GM23338 (cell line): ENCODE data around the gene TTBK1. TPM values are rescaled to one million over a fixed set of nuclear protein-coding genes. Genes with fewer than 3 reads are reported as not detected.

Source experiments
- ATAC-seq: fragments of 200-7000 bp; cut with Tn5 transposase; 3 replicates; pipeline ENCODE4 v1.9.1; 2020
- DNase-seq: peaks from one replicate; pipeline ENCODE4 v3.0.0-alpha.2; 2015; ENCODE audit warnings: low spot score
- H2AFZ ChIP-seq: fragments of 200-600 bp; sonication (generic); 2 replicates; pipeline ENCODE4 v1.8.0; 2016; ENCODE audit warnings: antibody characterized with exemption, mild to moderate bottlenecking, moderate library complexity
- H3F3A ChIP-seq: fragments of 200-600 bp; sonication (generic); replicated peaks from 2 replicates; pipeline ENCODE4 v1.8.0; 2017; ENCODE audit warnings: antibody characterized with exemption, mixed run types, low read depth
- H3K27ac ChIP-seq: fragments of 200-600 bp; sonication (generic); 2 replicates; pipeline ENCODE4 v1.6.1; 2016; ENCODE audit warnings: low read depth
- H3K27me3 ChIP-seq: fragments of 200-600 bp; sonication (generic); 2 replicates; pipeline ENCODE4 v1.8.0; 2016; ENCODE audit warnings: mild to moderate bottlenecking, mixed run types, moderate library complexity; ENCODE audit not compliant: insufficient read depth
- H3K36me3 ChIP-seq: fragments of 200-600 bp; sonication (generic); 2 replicates; pipeline ENCODE4 v1.8.0; 2016; ENCODE audit warnings: mild to moderate bottlenecking; ENCODE audit not compliant: insufficient read depth
- H3K4me1 ChIP-seq: fragments of 200-600 bp; sonication (generic); 2 replicates; pipeline ENCODE4 v1.8.0; 2016; ENCODE audit warnings: mild to moderate bottlenecking, moderate library complexity; ENCODE audit not compliant: insufficient read depth
- H3K4me2 ChIP-seq: fragments of 200-600 bp; sonication (generic); 2 replicates; pipeline ENCODE4 v1.7.1; 2017; ENCODE audit warnings: mixed run types
- H3K4me3 ChIP-seq: fragments of 200-600 bp; sonication (generic); 2 replicates; pipeline ENCODE4 v1.6.1; 2016; ENCODE audit warnings: mixed run types
- H3K79me2 ChIP-seq: fragments of 200-600 bp; sonication (generic); replicated peaks from 2 replicates; pipeline ENCODE4 v1.8.0; 2017; ENCODE audit warnings: mild to moderate bottlenecking; ENCODE audit not compliant: insufficient read depth
- H3K9me2 ChIP-seq: fragments of 200-600 bp; sonication (generic); 2 replicates; pipeline ENCODE4 v1.8.0; 2017; ENCODE audit not compliant: insufficient read depth
- H4K20me1 ChIP-seq: fragments of 200-600 bp; sonication (generic); replicated peaks from 2 replicates; pipeline ENCODE4 v1.8.0; 2017; ENCODE audit warnings: mild to moderate bottlenecking; ENCODE audit not compliant: insufficient read depth
- H3K27ac Mint-ChIP-seq: 2 replicates; pipeline ENCODE4 v1.8.0; 2020; ENCODE audit warnings: inconsistent platforms, mild to moderate bottlenecking, moderate library complexity, mixed read lengths
- H3K27me3 Mint-ChIP-seq: 3 replicates; pipeline ENCODE4 v1.8.0; 2022; ENCODE audit warnings: low read depth, mild to moderate bottlenecking, moderate library complexity, mixed read lengths, inconsistent platforms; ENCODE audit not compliant: insufficient read depth, poor library complexity
- H3K36me3 Mint-ChIP-seq: 3 replicates; pipeline ENCODE4 v1.8.0; 2021; ENCODE audit warnings: low read depth, mild to moderate bottlenecking, inconsistent platforms, moderate library complexity, mixed read lengths
- H3K4me1 Mint-ChIP-seq: 3 replicates; pipeline ENCODE4 v1.8.0; 2020; ENCODE audit warnings: mild to moderate bottlenecking, inconsistent platforms, mixed read lengths
- H3K4me3 Mint-ChIP-seq: 3 replicates; pipeline ENCODE4 v1.8.0; 2021; ENCODE audit warnings: moderate library complexity, mild to moderate bottlenecking, inconsistent platforms, mixed read lengths
- H3K9me3 Mint-ChIP-seq: 3 replicates; pipeline ENCODE4 v1.8.0; 2020; ENCODE audit warnings: moderate library complexity, mild to moderate bottlenecking, inconsistent platforms, mixed read lengths
- CREB1 ChIP-seq: fragments of 250-450 bp; sonication (Bioruptor Pico); IDR thresholded peaks from 2 replicates; pipeline ENCODE4 v1.5.0; 2020; ENCODE audit warnings: low read depth, mild to moderate bottlenecking, moderate library complexity
- EZH2 ChIP-seq: fragments of 200-600 bp; sonication (generic); IDR thresholded peaks from one replicate; pipeline ENCODE4 v1.8.0; 2017; ENCODE audit warnings: antibody characterized with exemption, mild to moderate bottlenecking, low read depth; ENCODE audit not compliant: unreplicated experiment
- EZH2phosphoT487 ChIP-seq: fragments of 200-600 bp; sonication (generic); IDR thresholded peaks from one replicate; pipeline ENCODE4 v1.8.1; 2018; ENCODE audit warnings: antibody characterized with exemption; ENCODE audit not compliant: unreplicated experiment
- JUNB ChIP-seq: IDR thresholded peaks from one replicate; pipeline ENCODE4 v1.6.1; 2016; ENCODE audit warnings: antibody characterized with exemption; ENCODE audit not compliant: unreplicated experiment
- NANOG ChIP-seq: IDR thresholded peaks from 2 replicates; pipeline ENCODE4 v1.6.1; 2016; ENCODE audit warnings: antibody characterized with exemption, borderline replicate concordance
- POLR2AphosphoS5 ChIP-seq: IDR thresholded peaks from 2 replicates; pipeline ENCODE4 v1.6.1; 2016; ENCODE audit warnings: antibody characterized with exemption, low read depth
- STAT1 ChIP-seq: IDR thresholded peaks from one replicate; pipeline ENCODE4 v1.6.1; 2016; ENCODE audit warnings: antibody characterized with exemption; ENCODE audit not compliant: unreplicated experiment
- ZNF114 ChIP-seq: fragments of 250-450 bp; sonication (Bioruptor Pico); IDR thresholded peaks from 2 replicates; pipeline ENCODE4 v1.5.0; 2020; ENCODE audit warnings: mild to moderate bottlenecking, moderate library complexity
- ZNF331 ChIP-seq: fragments of 250-450 bp; sonication (Bioruptor Pico); IDR thresholded peaks from 2 replicates; pipeline ENCODE4 v1.5.0; 2020; ENCODE audit warnings: low read depth, mild to moderate bottlenecking, moderate library complexity
- polyA plus RNA-seq: library from polyadenylated mRNA; unstranded; fragments of >200 nt; fragmentation: Nextera tagmentation; extraction: Ambion mirVana; gene quantifications from 2 replicates; pipeline ENCODE4 v1.2.1, GENCODE V29; 2016
- total RNA-seq: library from RNA; depleted of rRNA; stranded (reverse); fragments of >200 nt; shearing (Covaris generic); gene quantifications from 2 replicates; pipeline ENCODE4 v1.2.3, GENCODE V29; 2014
- TF ChIP-seq, protein P1 (sequence below): fragments of 250-450 bp; sonication (Bioruptor Pico); IDR thresholded peaks from 2 replicates; pipeline ENCODE4 v1.5.0; 2020; ENCODE audit warnings: mild to moderate bottlenecking, moderate library complexity
- TF ChIP-seq, protein P2 (sequence below), 2 experiments: fragments of 200-600 bp in 1 of 2; sonication (generic) in 1 of 2; conservative IDR thresholded peaks; 2 replicates each; pipeline versions ENCODE4 v1.5.1 to v1.6.1; 2016 to 2017; ENCODE audit warnings: antibody characterized with exemption in 2 of 2, low read depth in 2 of 2, mild to moderate bottlenecking in 2 of 2, moderate library complexity in 1 of 2
- TF ChIP-seq, protein P3 (sequence below): IDR thresholded peaks from one replicate; pipeline ENCODE4 v1.6.1; 2018; ENCODE audit warnings: antibody characterized with exemption; ENCODE audit not compliant: unreplicated experiment
- TF ChIP-seq, protein P4 (sequence below): IDR thresholded peaks from 2 replicates; pipeline ENCODE4 v1.6.1; 2016; ENCODE audit warnings: antibody characterized with exemption

TTBK1 gene
- total and polyA plus RNA-seq, 2 experiments from 2014 or later: 0.29 to 1.1 TPM

DNA sequence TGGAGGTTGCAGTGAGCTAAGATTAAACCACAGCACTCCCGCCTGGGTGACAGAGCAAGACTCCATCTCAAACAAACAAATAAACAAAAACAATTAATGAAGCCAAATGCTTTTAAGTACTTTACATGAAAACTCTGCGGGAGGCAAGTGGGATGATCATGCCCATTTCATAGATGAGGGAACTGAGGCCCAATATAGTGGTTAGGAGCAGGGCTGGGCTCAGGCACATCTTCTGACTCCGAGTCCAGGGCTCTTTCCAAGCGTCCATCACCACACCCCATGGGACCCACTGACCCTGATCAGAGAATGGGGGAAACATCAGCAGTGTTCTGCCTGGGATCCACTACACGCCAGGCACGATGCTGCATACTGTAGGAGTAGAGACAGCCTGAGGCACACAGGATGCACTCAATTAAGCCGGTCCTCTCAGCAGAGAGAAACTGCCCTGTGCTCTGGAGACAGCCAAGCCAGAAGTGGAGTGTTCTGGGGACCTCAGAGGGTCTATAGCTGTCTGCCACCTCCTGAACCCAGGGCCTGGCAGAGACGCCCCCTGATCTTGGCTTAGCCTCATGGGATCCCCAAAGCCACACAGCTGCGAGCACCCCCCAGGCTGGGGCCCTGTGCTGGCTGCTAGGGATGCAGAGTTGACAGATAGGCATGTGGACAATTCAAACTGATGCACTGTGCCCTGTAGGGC lies 13.5 kb downstream of the TTBK1 start:
- Histone ChIP-seq H4K20me1 (no peaks in the 10 kb centered on the region), H3K27me3 (no peaks in the 10 kb centered on the region), H3K4me1 (no peaks in the 10 kb centered on the region), H3K36me3 (no peaks in the 10 kb centered on the region), H3K4me3 (no peak overlapping the region), H3K4me2 (no peak overlapping the region), H3K9me2 (no peaks in the 10 kb centered on the region), H3F3A (no peaks in the 10 kb centered on the region), H3K79me2 (no peaks in the 10 kb centered on the region), H2AFZ (no peak overlapping the region), H3K27ac (no peak overlapping the region)
- Mint-ChIP-seq H3K36me3 (no peaks in the 10 kb centered on the region), H3K27ac (no peak overlapping the region), H3K4me3 (no peak overlapping the region), H3K9me3 (no peaks in the 10 kb centered on the region; the same call in 2 of the 3 replicates), H3K4me1 (peaks cover 10% of the 10 kb centered on the region), H3K27me3 (peaks cover 21% of the 10 kb centered on the region)
- DNase-seq (no peak), ATAC-seq (no peak)
- TF ChIP-seq, protein P1, sequence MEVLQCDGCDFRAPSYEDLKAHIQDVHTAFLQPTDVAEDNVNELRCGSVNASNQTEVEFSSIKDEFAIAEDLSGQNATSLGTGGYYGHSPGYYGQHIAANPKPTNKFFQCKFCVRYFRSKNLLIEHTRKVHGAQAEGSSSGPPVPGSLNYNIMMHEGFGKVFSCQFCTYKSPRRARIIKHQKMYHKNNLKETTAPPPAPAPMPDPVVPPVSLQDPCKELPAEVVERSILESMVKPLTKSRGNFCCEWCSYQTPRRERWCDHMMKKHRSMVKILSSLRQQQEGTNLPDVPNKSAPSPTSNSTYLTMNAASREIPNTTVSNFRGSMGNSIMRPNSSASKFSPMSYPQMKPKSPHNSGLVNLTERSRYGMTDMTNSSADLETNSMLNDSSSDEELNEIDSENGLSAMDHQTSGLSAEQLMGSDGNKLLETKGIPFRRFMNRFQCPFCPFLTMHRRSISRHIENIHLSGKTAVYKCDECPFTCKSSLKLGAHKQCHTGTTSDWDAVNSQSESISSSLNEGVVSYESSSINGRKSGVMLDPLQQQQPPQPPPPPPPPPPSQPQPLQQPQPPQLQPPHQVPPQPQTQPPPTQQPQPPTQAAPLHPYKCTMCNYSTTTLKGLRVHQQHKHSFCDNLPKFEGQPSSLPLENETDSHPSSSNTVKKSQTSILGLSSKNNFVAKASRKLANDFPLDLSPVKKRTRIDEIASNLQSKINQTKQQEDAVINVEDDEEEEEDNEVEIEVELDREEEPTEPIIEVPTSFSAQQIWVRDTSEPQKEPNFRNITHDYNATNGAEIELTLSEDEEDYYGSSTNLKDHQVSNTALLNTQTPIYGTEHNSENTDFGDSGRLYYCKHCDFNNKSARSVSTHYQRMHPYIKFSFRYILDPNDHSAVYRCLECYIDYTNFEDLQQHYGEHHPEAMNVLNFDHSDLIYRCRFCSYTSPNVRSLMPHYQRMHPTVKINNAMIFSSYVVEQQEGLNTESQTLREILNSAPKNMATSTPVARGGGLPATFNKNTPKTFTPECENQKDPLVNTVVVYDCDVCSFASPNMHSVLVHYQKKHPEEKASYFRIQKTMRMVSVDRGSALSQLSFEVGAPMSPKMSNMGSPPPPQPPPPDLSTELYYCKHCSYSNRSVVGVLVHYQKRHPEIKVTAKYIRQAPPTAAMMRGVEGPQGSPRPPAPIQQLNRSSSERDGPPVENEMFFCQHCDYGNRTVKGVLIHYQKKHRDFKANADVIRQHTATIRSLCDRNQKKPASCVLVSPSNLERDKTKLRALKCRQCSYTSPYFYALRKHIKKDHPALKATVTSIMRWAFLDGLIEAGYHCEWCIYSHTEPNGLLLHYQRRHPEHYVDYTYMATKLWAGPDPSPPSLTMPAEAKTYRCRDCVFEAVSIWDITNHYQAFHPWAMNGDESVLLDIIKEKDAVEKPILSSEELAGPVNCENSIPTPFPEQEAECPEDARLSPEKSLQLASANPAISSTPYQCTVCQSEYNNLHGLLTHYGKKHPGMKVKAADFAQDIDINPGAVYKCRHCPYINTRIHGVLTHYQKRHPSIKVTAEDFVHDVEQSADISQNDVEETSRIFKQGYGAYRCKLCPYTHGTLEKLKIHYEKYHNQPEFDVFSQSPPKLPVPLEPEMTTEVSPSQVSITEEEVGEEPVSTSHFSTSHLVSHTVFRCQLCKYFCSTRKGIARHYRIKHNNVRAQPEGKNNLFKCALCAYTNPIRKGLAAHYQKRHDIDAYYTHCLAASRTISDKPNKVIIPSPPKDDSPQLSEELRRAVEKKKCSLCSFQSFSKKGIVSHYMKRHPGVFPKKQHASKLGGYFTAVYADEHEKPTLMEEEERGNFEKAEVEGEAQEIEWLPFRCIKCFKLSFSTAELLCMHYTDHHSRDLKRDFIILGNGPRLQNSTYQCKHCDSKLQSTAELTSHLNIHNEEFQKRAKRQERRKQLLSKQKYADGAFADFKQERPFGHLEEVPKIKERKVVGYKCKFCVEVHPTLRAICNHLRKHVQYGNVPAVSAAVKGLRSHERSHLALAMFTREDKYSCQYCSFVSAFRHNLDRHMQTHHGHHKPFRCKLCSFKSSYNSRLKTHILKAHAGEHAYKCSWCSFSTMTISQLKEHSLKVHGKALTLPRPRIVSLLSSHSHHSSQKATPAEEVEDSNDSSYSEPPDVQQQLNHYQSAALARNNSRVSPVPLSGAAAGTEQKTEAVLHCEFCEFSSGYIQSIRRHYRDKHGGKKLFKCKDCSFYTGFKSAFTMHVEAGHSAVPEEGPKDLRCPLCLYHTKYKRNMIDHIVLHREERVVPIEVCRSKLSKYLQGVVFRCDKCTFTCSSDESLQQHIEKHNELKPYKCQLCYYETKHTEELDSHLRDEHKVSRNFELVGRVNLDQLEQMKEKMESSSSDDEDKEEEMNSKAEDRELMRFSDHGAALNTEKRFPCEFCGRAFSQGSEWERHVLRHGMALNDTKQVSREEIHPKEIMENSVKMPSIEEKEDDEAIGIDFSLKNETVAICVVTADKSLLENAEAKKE (CRISPR knock-in tag): no peak
- TF ChIP-seq, protein P2, sequence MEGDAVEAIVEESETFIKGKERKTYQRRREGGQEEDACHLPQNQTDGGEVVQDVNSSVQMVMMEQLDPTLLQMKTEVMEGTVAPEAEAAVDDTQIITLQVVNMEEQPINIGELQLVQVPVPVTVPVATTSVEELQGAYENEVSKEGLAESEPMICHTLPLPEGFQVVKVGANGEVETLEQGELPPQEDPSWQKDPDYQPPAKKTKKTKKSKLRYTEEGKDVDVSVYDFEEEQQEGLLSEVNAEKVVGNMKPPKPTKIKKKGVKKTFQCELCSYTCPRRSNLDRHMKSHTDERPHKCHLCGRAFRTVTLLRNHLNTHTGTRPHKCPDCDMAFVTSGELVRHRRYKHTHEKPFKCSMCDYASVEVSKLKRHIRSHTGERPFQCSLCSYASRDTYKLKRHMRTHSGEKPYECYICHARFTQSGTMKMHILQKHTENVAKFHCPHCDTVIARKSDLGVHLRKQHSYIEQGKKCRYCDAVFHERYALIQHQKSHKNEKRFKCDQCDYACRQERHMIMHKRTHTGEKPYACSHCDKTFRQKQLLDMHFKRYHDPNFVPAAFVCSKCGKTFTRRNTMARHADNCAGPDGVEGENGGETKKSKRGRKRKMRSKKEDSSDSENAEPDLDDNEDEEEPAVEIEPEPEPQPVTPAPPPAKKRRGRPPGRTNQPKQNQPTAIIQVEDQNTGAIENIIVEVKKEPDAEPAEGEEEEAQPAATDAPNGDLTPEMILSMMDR (conservative IDR thresholded peaks at IDR 0.05; ENCODE audit: low read depth in 2 of 2): no peak
- TF ChIP-seq EZH2phosphoT487 (no peak), EZH2 (no peak), JUNB (no peak), NANOG (no peak), ZNF114 (no peak), ZNF331 (no peak), CREB1 (CRISPR knock-in tag) (no peak), STAT1 (no peak), POLR2AphosphoS5 (no peak)
- TF ChIP-seq, protein P3, sequence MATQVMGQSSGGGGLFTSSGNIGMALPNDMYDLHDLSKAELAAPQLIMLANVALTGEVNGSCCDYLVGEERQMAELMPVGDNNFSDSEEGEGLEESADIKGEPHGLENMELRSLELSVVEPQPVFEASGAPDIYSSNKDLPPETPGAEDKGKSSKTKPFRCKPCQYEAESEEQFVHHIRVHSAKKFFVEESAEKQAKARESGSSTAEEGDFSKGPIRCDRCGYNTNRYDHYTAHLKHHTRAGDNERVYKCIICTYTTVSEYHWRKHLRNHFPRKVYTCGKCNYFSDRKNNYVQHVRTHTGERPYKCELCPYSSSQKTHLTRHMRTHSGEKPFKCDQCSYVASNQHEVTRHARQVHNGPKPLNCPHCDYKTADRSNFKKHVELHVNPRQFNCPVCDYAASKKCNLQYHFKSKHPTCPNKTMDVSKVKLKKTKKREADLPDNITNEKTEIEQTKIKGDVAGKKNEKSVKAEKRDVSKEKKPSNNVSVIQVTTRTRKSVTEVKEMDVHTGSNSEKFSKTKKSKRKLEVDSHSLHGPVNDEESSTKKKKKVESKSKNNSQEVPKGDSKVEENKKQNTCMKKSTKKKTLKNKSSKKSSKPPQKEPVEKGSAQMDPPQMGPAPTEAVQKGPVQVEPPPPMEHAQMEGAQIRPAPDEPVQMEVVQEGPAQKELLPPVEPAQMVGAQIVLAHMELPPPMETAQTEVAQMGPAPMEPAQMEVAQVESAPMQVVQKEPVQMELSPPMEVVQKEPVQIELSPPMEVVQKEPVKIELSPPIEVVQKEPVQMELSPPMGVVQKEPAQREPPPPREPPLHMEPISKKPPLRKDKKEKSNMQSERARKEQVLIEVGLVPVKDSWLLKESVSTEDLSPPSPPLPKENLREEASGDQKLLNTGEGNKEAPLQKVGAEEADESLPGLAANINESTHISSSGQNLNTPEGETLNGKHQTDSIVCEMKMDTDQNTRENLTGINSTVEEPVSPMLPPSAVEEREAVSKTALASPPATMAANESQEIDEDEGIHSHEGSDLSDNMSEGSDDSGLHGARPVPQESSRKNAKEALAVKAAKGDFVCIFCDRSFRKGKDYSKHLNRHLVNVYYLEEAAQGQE: no peak
- TF ChIP-seq, protein P4, sequence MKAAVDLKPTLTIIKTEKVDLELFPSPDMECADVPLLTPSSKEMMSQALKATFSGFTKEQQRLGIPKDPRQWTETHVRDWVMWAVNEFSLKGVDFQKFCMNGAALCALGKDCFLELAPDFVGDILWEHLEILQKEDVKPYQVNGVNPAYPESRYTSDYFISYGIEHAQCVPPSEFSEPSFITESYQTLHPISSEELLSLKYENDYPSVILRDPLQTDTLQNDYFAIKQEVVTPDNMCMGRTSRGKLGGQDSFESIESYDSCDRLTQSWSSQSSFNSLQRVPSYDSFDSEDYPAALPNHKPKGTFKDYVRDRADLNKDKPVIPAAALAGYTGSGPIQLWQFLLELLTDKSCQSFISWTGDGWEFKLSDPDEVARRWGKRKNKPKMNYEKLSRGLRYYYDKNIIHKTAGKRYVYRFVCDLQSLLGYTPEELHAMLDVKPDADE: no peak
